GM19328 (cell line): ENCODE measurements around the gene TMPRSS11F.
"Not testable (repeated sequence)": the region's sequence is repeated elsewhere in the genome, so short reads cannot be mapped to it uniquely, and the experiment has no call there.

ENCODE experiments used
- ATAC-seq: cut with Tn5 transposase; IDR thresholded peaks from one replicate; pipeline ENCODE4 v1.9.1; 2021; ENCODE audit warnings: mild to moderate bottlenecking, moderate library complexity; ENCODE audit not compliant: unreplicated experiment

Gene TMPRSS11F

DNA sequence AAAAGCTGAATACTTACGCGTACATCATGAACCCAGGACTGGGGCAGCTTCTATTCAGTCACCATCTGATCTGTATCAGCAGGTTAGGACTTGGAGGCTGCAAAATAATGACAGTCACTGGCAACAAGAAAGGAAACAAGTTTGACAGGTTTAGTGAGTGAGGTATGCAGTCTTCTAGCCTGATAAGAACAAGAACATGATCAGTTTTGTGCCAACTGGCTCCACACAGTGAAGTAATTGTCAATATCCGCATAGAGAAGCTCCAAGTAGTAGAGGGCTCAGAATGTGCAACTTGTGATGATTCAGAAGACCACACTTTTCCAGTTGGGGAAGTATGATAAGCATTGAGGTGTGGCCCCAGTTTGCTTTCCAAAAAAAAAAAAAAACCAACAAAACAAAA, at the start of gene TMPRSS11F:
Gene TMPRSS11F, minus strand, starts transcription at position 77 of the 400 bp plus-strand sequence. Its CDS starts 49 bp downstream, at position 28.
- ATAC-seq: no peak

DNA sequence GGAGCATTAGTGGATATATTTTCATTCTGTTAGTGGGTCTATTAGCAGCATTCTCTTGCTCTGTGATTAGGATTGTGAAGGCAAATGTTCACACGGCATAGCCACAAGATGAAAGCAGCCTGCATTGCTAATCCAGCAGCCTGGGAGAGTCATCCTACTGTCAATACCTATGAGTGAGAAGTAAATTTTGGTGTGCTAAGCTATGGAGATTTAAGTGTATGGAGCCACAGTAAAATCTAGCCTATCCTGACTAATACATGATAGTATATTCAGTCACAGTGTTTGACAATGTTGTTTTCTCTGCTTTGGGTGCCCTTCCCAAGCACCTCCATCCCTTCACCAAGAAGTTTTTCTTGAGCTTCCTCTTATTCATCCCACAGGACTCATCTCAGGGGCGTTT, 47.2 kb upstream of the TMPRSS11F start:
- no peak for ATAC-seq

DNA sequence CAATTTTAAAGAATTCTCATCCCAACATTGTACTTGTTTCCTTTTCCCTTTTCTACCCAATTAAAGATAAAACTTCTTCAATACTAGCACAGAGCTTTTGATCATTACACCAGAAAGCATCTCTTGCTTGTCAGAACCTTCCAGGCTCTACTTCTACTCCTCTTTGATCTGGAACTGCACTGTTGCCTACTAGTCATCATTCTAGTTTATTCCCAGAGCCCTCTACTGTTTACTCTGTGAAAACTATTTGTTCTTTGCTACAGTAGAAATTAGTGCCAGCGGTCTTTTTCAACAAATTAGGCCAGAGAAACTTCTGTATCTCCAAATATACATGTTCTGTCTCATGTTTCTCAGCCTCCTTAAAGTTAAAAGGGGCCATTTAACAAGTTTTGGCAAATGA, 46.8 kb upstream of the TMPRSS11F start:
- ATAC-seq: no peak

DNA sequence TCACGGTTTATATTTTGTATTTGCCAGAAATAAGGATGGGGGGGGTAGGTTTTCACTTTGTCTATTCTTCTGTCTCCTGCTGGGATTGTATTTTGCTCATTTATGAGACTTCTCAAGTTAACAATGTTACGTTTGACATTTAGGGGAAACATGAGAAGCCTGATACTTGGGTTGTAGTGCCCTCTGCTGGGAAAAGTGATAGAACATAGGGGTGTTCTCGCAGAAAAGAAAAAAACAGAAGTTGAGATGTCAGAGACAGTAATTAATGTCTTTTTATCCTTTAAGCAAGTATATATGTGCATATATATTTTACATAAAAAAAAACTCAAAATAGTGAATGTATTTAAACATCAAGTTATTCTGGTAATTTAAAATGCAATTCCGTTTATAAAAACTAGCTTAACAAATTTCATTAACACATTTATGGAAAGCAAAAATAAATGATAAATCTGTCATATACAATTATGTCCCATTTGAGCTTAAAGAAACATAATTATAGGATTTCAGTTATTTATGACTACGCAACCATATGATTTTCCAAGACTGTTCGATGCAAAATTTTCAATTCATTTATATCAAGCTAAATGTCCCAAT, 46.0 kb upstream of the TMPRSS11F start:
- ATAC-seq: peak; percentile 58

DNA sequence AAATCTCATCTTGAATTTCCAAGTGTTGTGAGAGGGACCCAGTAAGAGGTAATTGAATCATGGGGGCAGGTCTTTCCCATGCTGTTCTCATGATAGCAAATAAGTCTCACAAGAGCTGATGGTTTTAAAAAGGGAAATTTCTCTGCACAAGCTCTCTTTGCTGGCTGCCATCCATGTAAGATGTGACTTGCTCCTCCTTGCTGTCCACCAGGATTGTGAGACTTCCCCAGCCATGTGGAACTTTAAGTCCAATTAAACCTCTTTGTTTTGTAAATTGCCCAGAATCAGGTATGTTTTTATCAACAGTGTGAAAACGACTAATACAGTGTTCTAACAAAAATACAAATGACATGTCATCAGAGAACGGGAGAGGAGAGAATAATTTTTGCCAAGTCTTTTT, 44.7 kb upstream of the TMPRSS11F start:
- not testable (repeated sequence) for ATAC-seq

DNA sequence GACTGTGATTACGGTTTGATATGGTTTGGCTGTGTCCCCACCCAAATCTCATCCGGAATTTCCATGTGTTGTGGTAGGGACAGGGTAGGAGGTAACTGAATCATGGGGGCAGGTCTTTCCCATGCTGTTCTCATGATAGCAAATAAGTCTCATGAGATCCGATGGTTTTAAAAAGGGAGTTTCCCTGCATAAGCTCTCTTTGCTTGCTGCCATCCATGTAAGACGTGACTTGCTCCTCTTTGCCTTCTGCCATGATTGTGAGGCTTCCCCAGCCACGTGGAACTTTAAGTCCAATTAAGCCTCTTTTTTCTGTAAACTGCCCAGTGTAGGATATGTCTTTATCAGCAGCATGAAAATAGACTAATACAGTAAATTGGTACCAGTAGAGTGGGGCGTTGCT, 42.5 kb upstream of the TMPRSS11F start:
- ATAC-seq: not testable (repeated sequence)

DNA sequence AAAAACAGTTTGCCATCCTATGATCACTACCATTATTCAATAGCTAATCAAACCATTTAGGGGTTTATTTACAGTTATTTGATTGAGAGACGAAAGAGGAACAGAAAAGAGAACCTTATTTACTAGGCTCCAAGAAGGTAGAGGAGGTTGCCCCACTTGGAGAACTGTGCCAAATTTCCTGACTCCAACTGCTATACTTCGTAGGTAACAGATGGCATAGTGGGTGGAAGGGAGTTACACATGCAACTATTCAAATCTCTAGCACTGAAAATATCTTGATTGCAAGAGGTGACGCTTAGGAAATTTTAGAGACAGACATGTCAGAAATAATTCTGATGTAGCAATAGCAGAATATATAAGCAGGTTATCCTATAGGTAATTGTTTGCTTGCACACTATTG, 38.0 kb upstream of the TMPRSS11F start:
- no peak for ATAC-seq

DNA sequence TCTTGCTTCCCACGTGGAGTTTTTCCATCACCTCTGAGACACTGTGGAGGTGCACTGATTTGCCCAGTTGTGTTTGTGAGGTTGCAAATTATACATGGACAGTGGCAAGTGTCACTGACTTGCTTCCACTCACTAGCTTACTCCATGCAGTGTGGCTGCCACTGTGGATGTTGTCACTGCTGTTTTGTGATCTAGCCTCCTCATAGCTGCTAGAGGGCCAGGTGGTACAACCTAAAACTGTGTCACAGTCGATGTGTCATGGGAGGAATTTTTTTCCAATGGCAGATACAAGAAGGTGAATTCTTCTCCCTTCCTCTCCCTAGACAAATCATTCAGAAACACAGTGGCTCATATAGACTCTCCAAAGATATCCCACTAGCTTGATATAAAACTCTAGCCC, 37.5 kb upstream of the TMPRSS11F start:
- ATAC-seq: no peak

DNA sequence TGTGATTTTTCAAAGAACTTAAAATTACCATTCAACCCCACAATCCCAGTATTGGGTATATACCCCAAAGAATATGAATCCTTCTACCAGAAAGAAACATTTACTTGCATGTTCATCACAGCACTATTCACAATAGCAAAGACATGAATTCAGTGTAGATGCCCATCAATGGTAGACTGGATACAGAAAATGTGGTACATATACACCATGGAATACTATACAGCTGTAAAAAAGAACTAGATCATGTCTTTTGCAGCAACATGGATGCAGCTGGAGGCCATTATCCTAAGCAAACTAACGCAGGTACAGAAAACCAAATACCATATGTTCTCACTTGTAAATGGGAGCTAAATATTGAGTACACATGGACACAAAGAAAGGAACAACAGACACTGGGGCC, 34.1 kb upstream of the TMPRSS11F start:
- ATAC-seq: no peak

DNA sequence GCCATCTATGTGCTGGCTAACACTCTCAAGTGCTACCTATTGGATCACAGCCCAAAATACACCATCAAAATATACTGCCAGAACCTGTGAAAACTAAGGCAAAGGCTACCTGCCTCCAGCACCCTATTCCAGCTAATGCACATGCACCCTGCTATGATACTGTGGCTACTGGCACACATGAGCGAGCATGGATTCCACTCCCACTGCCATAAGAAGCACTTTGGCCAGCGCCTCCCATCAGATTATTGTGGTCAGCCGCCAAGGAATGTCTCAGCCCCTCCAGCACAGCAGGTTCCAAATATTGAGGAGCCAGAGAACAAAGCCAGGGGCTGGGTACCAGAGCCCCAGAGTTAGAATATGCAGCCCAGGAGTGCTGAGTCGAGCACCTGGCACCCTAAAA, 32.5 kb upstream of the TMPRSS11F start:
- no peak for ATAC-seq

DNA sequence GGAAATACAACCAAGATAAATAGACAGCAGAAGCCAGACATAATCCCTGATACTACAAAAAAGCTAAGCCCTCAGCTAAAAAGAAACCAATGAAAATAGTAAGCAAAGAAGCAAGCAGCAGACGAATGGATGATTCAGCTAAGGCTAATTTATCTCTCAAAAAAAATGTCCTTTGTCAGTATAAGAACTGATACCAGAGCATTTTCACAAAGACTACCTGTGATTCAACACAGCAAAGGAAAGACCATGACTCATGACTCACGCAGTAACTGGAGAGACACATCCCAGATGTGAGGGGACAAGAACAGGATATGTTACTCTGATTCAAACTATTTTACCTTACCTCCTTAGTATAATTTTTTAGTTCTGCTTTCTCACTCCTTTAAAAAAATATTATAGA, 22.7 kb upstream of the TMPRSS11F start:
- no peak for ATAC-seq

DNA sequence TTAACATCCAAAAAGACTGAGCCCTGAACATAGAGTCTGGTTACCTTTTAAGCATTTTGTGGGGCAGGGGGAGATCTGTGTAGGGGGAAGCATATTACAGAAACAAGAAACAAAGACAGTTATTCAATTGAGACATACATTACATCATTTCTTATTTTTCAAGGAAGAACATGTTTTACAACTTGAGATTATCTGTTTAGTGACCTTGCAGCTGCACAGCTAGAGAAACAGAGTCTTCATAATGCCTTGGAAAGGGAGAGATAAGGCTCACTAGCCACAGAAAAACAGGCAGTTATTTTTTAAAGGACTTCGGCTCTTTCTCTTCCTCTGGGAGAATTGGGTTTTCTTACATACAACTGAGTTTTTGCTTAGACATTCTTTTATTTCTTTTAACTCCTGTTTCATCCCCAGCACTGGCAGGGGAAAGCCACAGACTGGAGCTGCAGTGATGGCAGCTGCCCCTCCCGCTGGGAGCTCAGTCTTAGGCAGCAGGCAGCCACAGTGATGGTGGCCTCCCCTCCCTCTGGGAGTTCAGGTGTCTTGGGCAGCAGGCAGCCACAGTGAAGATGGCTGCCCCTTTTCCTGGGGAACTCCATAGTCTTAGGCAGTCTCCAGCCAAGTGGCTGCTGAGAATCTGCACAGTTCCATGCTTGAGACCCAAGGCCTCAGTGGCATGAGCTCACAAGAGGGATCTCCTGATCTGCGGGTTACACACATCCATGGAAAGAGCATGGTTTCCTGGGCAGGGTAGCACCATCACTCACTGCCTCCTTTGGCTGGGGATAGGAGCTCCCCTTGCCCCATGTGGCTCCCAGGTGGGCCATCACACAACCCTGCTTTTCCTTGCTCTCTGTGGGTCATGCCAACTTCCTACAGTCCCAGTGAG, 19.4 kb upstream of the TMPRSS11F start:
- no peak for ATAC-seq

DNA sequence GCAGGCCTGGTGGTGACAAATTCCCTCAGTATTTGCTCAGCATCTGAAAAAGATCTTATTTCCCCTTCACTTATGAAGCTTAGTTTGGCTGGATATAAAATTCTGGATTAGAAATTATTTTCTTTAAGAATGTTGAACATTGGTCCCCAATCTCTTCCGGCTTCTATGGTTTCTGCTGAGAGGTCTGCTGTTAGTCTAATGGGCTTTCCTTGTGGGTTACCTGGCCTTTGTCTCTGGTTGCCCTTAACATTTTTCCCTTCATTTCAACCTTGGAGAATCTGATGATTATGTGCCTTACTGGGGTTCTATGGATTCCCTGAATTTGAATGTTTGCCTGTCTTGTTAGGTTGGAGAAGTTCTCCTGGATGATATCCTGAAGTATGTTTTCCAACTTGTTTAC, 17.4 kb upstream of the TMPRSS11F start:
- no peak for ATAC-seq

DNA sequence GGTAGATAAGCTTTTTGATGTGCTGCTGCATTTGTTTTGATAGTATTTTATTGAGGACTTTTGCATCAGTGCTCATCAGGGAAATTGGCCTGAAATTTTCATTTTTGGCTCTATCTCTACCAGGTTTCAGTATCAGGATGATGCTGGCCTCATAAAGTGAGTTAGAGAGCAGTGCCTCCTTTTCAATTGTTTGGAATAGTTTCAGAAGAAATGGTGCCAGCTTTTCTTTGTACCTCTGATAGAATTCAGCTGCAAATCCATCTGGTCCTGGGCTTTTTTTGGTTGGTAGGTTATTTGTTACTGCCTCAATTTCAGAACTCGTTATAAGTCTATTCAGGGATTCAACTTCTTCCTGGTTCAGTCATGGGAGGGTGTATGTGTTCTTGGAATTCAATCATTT, 15.6 kb upstream of the TMPRSS11F start:
- ATAC-seq: no peak

DNA sequence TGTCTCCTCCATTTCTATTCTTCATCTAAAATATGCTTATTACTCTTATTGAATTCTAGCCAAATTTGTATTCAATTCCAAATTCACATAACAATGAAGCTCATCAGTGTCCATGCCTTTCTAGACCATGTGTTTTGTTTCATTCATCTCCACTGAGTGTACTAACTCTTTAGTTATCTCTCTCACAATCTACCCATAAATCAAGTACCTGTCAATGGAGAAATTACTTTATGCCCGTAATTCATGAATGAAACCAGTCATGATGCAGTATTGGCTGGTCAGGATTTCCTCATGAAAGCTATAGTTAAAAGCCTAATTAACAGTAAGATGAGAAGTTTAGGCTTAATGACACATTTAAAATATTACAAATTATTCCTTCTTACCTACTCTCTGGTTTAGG, 12.2 kb upstream of the TMPRSS11F start:
- no peak for ATAC-seq

DNA sequence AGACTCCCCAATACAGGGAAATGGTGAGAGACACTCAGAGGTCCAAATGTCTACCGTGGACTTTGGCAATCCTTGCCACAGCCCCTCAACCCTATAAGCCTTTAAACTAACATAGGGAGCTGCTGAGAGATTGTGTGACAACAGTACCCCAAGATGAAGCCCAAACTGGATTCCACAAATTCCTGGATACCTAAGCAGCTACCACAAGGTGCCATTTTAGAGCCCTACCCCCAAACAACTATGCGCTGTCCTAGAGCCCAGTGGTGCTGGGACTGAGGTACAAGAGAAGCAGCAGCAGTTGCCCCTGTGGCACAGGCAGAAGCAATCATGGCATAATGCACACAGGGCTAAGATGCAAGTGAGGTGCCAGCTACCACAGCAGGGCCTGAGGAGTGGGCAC, 2.7 kb upstream of the TMPRSS11F start:
- no peak for ATAC-seq

DNA sequence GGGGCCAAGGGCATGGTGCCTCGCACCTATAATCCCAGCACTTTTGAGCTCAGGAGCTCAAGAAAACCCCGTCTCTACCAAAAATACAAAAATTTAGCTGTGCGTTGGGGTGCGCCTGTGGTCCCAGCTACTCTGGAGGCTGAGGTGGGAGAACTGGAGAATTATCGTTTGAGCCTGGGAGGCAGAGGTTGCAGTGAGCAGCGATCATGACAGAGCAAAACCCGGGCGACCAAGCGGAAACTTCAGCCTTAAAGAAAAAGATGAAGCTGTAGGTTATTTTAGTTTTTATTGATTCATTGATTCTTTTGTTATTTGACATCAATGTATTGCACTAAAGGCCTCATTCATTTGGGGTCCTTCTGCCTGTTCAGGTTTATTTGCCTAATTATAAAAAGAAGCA, 5.4 kb downstream of the TMPRSS11F start:
- no peak for ATAC-seq

DNA sequence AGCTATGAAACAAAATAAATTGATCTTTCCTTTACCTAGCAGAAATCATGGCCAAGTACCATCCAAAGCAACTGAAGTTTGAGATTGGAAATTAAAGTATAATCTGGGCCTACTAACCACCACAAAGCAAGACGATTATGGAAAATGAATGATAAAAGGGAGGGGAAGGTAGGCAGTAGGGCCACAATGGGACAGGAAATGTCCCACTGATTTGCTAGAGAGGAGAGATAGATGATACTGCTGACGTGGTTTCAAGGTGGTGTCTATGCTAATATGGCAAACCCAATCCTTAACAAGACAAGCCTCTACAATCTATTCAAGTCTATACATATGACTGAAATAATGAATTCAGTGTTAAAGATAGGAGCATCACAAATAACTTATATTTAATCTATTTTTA, 6.1 kb downstream of the TMPRSS11F start:
- no peak for ATAC-seq

DNA sequence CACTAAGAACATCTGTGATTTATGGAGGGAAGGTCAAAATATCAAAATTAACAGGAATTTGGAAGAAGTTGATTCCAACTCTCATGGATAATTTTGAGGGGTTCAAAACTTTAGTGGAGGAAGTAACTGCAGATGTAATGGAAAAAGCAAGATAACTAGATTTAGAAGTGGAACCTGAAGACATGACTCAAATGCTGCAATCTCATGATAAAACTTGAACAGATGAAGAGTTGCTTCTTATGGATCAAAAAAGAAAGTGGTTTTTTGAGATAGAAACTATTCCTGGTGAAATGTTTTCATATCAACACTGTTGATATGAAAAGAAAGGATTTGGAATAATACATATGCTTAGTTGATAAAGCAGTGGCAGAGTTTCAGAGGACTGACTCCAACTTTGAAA, 9.7 kb downstream of the TMPRSS11F start:
- ATAC-seq: no peak

DNA sequence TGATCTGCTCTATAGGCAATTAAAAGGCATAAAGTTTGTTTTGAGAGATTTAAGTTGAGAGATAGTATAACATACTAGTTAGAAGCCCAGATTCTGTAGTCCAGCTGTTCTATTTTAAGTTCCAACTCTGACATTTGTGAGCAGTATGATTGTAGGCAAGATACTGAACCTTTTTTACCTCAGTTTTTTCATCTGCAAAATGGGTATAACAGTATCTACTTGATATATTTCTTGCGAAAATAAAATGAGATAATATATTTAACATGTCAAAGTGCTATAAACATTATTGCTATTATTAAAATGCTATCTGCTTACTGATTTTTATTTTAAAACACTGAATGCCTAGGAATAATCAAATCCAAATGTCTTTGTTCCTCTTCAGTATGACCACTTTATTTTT, 19.2 kb downstream of the TMPRSS11F start:
- ATAC-seq: no peak

DNA sequence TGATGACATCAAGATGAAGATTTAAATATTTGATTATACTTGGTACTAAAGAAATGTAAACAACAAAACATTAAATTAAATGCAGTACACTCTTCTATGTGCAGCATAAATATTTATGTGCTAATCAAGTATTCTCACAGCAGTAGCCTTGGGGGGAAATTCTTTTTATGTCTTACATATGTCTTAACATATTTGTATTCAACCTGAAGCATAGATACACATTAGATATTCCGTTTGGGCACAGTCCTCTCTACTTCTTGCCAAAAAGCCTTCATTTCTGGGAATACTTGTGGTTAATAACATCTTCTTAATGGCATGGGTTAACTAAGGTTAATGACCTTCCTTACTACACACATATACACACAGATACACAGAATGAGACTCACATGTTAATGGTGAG, 19.8 kb downstream of the TMPRSS11F start:
- no peak for ATAC-seq

DNA sequence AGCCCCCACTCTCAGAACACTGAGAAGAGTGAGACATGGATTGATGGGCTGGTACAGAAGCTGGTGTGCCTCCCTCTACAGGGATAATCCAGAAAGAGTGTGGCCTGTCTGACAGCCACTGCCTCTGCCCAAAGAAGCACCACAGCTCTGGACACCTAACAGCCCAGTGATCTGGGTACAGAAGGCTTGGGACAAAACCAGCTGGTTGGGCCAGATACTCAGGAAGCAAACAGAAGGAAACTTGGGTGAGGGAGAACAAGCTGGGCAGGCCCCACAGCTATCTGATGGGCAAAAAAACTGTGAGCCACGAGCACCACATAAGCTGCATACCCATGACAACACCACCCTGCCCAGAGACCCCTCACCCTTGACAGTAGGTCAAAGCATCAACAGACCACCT, 46.9 kb downstream of the TMPRSS11F start:
- no peak for ATAC-seq

DNA sequence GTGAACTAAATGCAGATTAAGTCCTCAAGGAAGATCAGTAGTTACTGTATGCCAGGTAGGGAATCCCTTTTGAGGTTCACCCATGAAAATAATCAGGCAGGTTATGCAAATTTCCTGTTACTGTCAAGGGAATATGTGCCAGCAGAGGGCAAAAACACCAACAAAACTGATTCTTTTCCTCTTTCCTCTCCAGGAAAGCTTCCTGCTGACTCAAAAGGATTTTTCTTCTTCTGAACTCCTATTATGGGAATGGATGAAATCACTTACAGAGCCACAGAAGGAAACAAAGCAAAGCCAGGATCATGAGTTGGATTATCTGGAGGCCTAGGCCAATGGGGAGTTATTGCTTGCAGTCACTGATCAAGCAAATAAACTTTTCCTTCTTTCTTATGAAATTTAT, 49.7 kb downstream of the TMPRSS11F start:
- ATAC-seq: no peak
